ENCODE results near the gene PARVB. TPM values are rescaled to one million over a fixed set of nuclear protein-coding genes. Genes with fewer than 3 reads are reported as not detected.

PARVB gene
- total RNA-seq, 1 donor from 2014 or later = 91.7 TPM

DNA sequence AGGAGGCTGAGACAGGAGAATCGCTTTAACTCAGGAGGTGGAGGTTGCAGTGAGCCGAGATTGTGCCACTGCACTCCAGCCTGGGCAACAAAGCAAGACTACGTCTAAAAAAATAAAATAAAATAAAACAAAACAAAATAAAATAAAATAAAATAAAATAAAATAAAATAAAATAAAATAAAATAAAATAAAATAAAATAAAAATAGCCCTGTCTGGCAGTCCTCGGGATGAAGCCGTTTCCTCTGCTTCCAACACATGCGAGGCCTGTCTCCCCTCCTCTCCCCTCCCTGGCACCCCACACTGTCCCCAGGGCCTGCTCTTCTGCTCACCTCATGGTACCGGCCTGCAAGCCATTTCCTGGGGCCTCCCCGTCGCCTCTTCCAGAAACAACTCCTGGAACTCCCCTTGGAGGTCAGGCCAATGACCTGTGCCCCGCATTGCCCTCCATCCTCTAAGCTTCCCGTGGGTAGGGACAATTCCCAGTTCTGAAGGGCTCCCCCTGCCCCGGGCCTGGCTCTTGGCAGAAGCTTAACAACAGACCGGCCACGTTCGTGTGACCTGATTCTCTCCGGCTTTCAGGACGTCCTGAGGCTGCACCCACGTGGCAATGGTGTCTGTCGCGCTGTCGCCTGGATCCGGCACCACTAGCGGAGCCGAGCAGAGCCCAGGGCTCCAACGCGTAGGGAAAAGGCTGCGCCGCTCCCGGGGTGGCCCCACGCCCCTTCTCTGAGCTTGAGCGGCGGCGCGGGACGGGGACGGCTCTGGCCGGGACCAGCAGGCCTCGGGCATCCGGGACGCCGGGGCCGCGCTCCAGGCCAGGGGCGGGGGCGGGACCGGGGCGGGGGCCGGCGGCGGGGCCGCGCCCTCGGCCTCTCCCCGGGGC, 456 bp upstream of the PARVB start:
- H3K27me3 Mint-ChIP-seq (ENCODE audit: insufficient read depth) = no peaks in the 10 kb centered on the region
- peak; percentile 47 for DNase-seq (ENCODE audit: low spot score)
- peak overlapping the region; percentile 94 for H3K4me3 Mint-ChIP-seq
- intact Hi-C loops (cut with micrococcal nuclease) = loop anchor here (1.0 to 10.0 kb wide), 4 partner anchors 27 to 161 kb away; partner anchors contain the start of genes PARVG and SAMM50
- peaks cover 27% of the 10 kb centered on the region for H3K36me3 Mint-ChIP-seq (ENCODE audit: low read depth)
- H3K4me1 Mint-ChIP-seq (ENCODE audit: low read depth) = peaks cover 52% of the 10 kb centered on the region
- peak overlapping the region; percentile 94 for H3K27ac Mint-ChIP-seq
- H3K9me3 Mint-ChIP-seq = no peaks in the 10 kb centered on the region

DNA sequence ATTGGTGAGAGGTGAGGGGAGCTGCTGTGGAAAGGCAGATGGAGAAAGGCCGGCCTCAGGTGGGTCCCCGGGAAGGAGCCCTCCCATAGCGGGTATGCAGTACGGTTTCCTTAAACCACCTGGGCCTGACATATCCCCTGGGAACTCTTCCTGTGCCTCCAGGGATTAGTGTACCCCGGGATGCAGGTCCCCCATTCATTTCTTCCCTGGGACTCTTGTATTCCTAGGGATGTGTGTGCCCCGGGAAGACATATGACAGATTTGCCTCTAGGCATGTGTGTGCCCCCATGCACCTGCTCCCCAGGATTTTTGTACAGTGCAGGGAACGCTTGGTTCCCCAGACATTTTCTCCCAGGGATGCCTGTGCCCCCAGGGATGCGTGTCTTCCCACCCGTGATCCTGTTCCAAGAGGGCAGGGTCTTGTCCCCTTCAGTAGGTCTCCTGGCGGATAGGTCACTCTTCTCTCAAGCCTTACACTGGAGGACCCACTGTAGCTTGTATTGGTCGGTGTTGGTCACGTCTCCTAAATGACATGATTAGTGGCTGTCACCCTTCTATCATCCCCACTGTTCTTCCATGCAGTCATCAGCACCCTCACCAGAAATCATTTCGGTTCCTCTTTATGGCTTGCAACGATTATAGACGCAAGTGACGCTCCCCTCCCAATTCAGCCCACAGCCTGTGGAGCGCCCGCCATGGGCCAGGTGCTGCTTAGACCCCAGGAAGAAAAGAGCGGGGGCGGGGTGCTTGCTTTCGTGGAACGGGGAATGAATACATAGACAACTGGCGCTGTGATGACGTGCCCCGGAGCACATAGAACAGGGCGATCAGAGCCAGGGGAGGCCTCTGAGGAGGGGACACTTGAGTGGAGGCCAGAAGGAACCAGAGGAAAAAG, 1.3 kb downstream of the PARVB start:
- peaks cover 54% of the 10 kb centered on the region for H3K4me1 Mint-ChIP-seq (ENCODE audit: low read depth)
- peak overlapping the region; percentile 93 for H3K4me3 Mint-ChIP-seq
- intact Hi-C loops (cut with micrococcal nuclease) = loop anchor here (2.0 to 10.0 kb wide), 3 partner anchors 55 to 159 kb away; partner anchors contain the start of genes PARVG and SAMM50
- peaks cover 27% of the 10 kb centered on the region for H3K36me3 Mint-ChIP-seq (ENCODE audit: low read depth)
- H3K9me3 Mint-ChIP-seq = no peaks in the 10 kb centered on the region
- no peaks in the 10 kb centered on the region for H3K27me3 Mint-ChIP-seq (ENCODE audit: insufficient read depth)
- no peak for DNase-seq (ENCODE audit: low spot score)
- H3K27ac Mint-ChIP-seq = peak overlapping the region; percentile 95

GRCh38 chr22:44026066-44026629, 2.0 kb downstream of the PARVB start:
- intact Hi-C loops (cut with micrococcal nuclease) = loop anchor here (10.0 kb wide), 1 partner anchor 159 kb away; the partner anchor contains the start of gene PARVG
- H3K27ac Mint-ChIP-seq = peak overlapping the region; percentile 95
- H3K4me3 Mint-ChIP-seq = peak overlapping the region; percentile 93
- DNase-seq (ENCODE audit: low spot score) = no peak
- peaks cover 24% of the 10 kb centered on the region for H3K36me3 Mint-ChIP-seq (ENCODE audit: low read depth)
- H3K4me1 Mint-ChIP-seq (ENCODE audit: low read depth) = peaks cover 59% of the 10 kb centered on the region
- no peaks in the 10 kb centered on the region for H3K9me3 Mint-ChIP-seq
- H3K27me3 Mint-ChIP-seq (ENCODE audit: insufficient read depth) = no peaks in the 10 kb centered on the region

- DNase-seq (ENCODE audit: low spot score) = peak; percentile 73
- H3K27ac Mint-ChIP-seq = peak overlapping the region; percentile 95
- H3K36me3 Mint-ChIP-seq (ENCODE audit: low read depth) = peaks cover 23% of the 10 kb centered on the region
- peak overlapping the region; percentile 93 for H3K4me3 Mint-ChIP-seq
- intact Hi-C loops (cut with micrococcal nuclease) = loop anchor here (10.0 kb wide), 1 partner anchor 158 kb away; the partner anchor contains the start of gene PARVG
- H3K4me1 Mint-ChIP-seq (ENCODE audit: low read depth) = peaks cover 59% of the 10 kb centered on the region
- H3K27me3 Mint-ChIP-seq (ENCODE audit: insufficient read depth) = no peaks in the 10 kb centered on the region
- H3K9me3 Mint-ChIP-seq = no peaks in the 10 kb centered on the region
Observed at GRCh38 chr22:44026630-44027511, 2.8 kb downstream of the PARVB start.

DNA sequence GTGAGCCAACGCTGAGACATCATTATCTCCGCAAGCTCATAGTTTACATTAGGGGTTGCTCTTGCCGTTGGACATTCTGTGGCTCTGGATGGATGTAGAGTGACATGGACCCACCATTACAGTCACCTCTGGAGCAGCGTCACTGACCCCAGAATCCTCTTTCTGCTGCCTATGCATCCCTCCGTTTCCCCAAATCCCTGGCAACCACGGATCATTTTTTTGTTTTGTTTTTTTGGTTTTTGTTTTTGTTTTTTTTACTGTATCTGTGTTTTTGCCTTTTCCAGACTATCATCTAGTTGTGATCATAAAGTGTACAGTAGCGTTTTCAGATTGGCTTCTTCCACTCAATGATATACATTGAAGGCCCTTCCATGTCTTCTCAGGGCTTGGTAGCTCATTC, 4.0 kb downstream of the PARVB start:
- Mint-ChIP-seq H3K27ac (peak overlapping the region; percentile 71), H3K9me3 (no peaks in the 10 kb centered on the region), H3K4me3 (no peak overlapping the region), H3K4me1 (ENCODE audit: low read depth) (peaks cover 56% of the 10 kb centered on the region), H3K27me3 (ENCODE audit: insufficient read depth) (no peaks in the 10 kb centered on the region), H3K36me3 (ENCODE audit: low read depth) (peaks cover 20% of the 10 kb centered on the region)
- no peak for DNase-seq (ENCODE audit: low spot score)
- intact Hi-C loops (cut with micrococcal nuclease) = loop anchor here (10.0 kb wide), 1 partner anchor 157 kb away; the partner anchor contains the start of gene PARVG

GRCh38 chr22:44029069-44029468, 5.0 kb downstream of the PARVB start:
- Mint-ChIP-seq H3K4me1 (ENCODE audit: low read depth) (peaks cover 52% of the 10 kb centered on the region), H3K27ac (peak overlapping the region; percentile 61), H3K36me3 (ENCODE audit: low read depth) (peaks cover 16% of the 10 kb centered on the region), H3K9me3 (no peaks in the 10 kb centered on the region), H3K27me3 (ENCODE audit: insufficient read depth) (no peaks in the 10 kb centered on the region), H3K4me3 (no peak overlapping the region)
- intact Hi-C loops (cut with micrococcal nuclease) = loop anchor here (10.0 kb wide), 1 partner anchor 156 kb away; the partner anchor contains the start of gene PARVG
- DNase-seq (ENCODE audit: low spot score) = no peak

- intact Hi-C loops (cut with micrococcal nuclease) = loop anchor here (2.0 kb wide), 1 partner anchor 15 kb away; no protein-coding TSS in a partner anchor
- Mint-ChIP-seq H3K36me3 (ENCODE audit: low read depth) (peaks cover 15% of the 10 kb centered on the region), H3K9me3 (no peaks in the 10 kb centered on the region), H3K4me1 (ENCODE audit: low read depth) (peaks cover 47% of the 10 kb centered on the region), H3K27me3 (ENCODE audit: insufficient read depth) (no peaks in the 10 kb centered on the region), H3K27ac (no peak overlapping the region), H3K4me3 (no peak overlapping the region)
- no peak for DNase-seq (ENCODE audit: low spot score)
Observed at GRCh38 chr22:44030051-44030701, 6.1 kb downstream of the PARVB start.

DNA sequence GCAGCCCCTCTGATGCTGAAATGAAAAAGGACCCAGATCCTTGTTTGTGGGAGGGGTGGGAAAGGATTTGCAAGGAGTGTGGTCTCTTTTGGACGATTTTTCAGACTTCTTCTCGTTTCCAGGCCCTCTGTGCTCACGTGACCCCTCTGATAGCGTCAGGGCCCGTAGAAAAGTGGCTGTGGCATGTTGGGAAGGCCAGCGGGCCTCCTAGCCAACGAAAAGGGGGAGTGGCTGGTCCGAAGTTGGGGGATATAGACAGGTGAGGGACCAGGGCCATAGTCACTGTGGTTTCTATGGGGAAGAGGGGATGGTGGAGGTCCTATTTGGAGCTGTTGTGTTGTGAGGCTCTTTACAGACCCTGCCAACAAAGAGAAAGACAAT, 6.6 kb downstream of the PARVB start:
- Mint-ChIP-seq H3K36me3 (ENCODE audit: low read depth) (peaks cover 12% of the 10 kb centered on the region), H3K4me3 (no peak overlapping the region), H3K27ac (peak overlapping the region; percentile 13), H3K9me3 (no peaks in the 10 kb centered on the region), H3K4me1 (ENCODE audit: low read depth) (peaks cover 42% of the 10 kb centered on the region), H3K27me3 (ENCODE audit: insufficient read depth) (no peaks in the 10 kb centered on the region)
- intact Hi-C loops (cut with micrococcal nuclease) = loop anchor here (2.0 kb wide), 1 partner anchor 14 kb away; no protein-coding TSS in a partner anchor
- DNase-seq (ENCODE audit: low spot score) = no peak

DNA sequence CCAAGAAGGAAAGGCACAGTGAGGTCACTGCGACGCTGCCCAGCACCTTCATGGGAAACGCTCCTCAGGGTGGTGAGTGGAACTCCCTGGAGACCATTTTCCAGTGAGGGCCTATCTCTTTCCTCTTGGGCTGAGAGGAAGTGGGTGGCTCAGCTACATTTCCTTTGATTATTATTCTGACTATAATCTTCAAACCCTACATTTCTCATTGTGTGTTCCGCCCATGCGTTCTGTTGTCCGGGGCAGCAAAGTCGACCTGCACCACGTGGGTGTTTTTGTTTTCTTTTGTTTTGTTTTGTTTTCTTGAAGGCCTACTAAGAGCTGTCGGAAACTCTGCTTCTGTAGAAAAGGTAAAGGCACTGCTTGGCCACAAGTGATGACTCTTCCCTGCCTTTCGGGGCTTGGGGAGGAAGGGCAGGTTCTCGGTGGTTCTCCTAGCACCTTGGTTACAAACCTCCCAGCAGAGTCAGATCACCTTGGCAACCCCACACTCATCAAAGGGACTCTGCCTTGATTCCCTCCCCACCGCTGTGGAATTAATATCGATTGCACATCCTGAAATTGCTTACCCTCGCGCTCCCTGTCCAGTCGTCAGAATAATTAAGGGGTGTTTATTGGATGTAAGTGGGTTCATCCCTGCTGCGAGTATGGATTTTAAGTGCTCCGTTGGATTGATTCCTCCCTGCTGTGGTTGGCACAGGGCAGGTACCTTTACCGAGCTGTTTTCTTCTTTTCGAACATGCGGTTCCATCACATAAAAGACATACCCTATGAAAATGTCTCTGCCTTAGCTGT, 7.3 kb downstream of the PARVB start:
- Mint-ChIP-seq H3K4me3 (no peak overlapping the region), H3K4me1 (ENCODE audit: low read depth) (peaks cover 35% of the 10 kb centered on the region), H3K27ac (peak overlapping the region; percentile 83), H3K36me3 (ENCODE audit: low read depth) (peaks cover 9% of the 10 kb centered on the region), H3K27me3 (ENCODE audit: insufficient read depth) (no peaks in the 10 kb centered on the region), H3K9me3 (no peaks in the 10 kb centered on the region)
- DNase-seq (ENCODE audit: low spot score) = no peak
- intact Hi-C loops (cut with micrococcal nuclease) = loop anchor here (2.0 kb wide), 1 partner anchor 13 kb away; no protein-coding TSS in a partner anchor

- DNase-seq (ENCODE audit: low spot score) = no peak
- Mint-ChIP-seq H3K27ac (no peak overlapping the region), H3K9me3 (no peaks in the 10 kb centered on the region), H3K4me1 (ENCODE audit: low read depth) (peaks cover 27% of the 10 kb centered on the region), H3K27me3 (ENCODE audit: insufficient read depth) (no peaks in the 10 kb centered on the region), H3K4me3 (no peak overlapping the region), H3K36me3 (ENCODE audit: low read depth) (peaks cover 3% of the 10 kb centered on the region)
- intact Hi-C loops (cut with micrococcal nuclease) = no loop called here
Observed at GRCh38 chr22:44032126-44032730, 8.1 kb downstream of the PARVB start.

All from activated T-helper 1 cell treated with anti-CD3 and anti-CD28 coated beads, Interleukin-12 subunit alpha, Interleukin-12 subunit beta, Interleukin-2, Interleukin-4 antibody, amounts not matched to agents 30 ng/mL and 10 ng/mL and 1 ng/mL, durations not matched to agents 14 hours and 24 hours and 36 hours (primary cell).